Gastrocnemius medialis (tissue), 4 donors: ENCODE measurements around the gene F11.

ENCODE experiments used
- CTCF ChIP-seq, 5 experiments: fragments of 450-650 bp in 3 of 5; fragments of 200-600 bp in 2 of 5; sonication (generic) in 2 of 5; IDR thresholded peaks in 4 of 5; conservative IDR thresholded peaks in 1 of 5; 1 replicate in 4 of 5; 2 replicates in 1 of 5; pipeline ENCODE4 v1.5.1; 2016 to 2019; ENCODE audit warnings: antibody characterized with exemption in 5 of 5, mild to moderate bottlenecking in 3 of 5, moderate library complexity in 3 of 5
- POLR2A ChIP-seq, 2 donors: fragments of 450-650 bp; IDR thresholded peaks; one replicate each; pipeline ENCODE4 v1.6.1; 2017; ENCODE audit warnings: antibody characterized with exemption in 2 of 2, mild to moderate bottlenecking in 2 of 2, moderate library complexity in 2 of 2

GRCh38 chr4:186226521-186227189, 39.3 kb upstream of the F11 start:
- no peak for TF ChIP-seq POLR2A (IDR thresholded peaks at IDR 0.05)
- no peak for TF ChIP-seq CTCF (IDR thresholded peaks at IDR 0.05 in 4 of 5, conservative IDR thresholded peaks at IDR 0.05 in 1 of 5)
